Lower lobe of right lung (tissue), 2 donors: ENCODE data around the gene DGLUCY. TPM values are rescaled to one million over a fixed set of nuclear protein-coding genes. Genes with fewer than 3 reads are reported as not detected.

Experiments
- ATAC-seq, 2 donors: fragments of 200-7000 bp; cut with Tn5 transposase; one replicate each; pipeline ENCODE4 v1.9.1; 2020 to 2022; ENCODE audit warnings: mild to moderate bottlenecking in 2 of 2, moderate library complexity in 2 of 2
- DNase-seq: peaks from one replicate; pipeline ENCODE4 v3.0.0-alpha.2; 2020
- H3K27ac ChIP-seq: fragments of 200-600 bp; one replicate; pipeline ENCODE4 v1.8.0; 2022
- H3K27me3 ChIP-seq: fragments of 200-600 bp; one replicate; pipeline ENCODE4 v1.8.0; 2022; ENCODE audit warnings: low read depth
- H3K36me3 ChIP-seq: fragments of 200-600 bp; one replicate; pipeline ENCODE4 v1.8.0; 2022; ENCODE audit warnings: mild to moderate bottlenecking
- H3K4me1 ChIP-seq: fragments of 200-600 bp; one replicate; pipeline ENCODE4 v1.8.0; 2022
- H3K4me3 ChIP-seq: fragments of 200-600 bp; one replicate; pipeline ENCODE4 v1.8.0; 2022; ENCODE audit warnings: mild to moderate bottlenecking
- H3K9me3 ChIP-seq: fragments of 200-600 bp; one replicate; pipeline ENCODE4 v1.8.0; 2022
- intact Hi-C: fragments of 100-400 bp; cut with DNase I; formaldehyde crosslinking; loops from one replicate; pipeline ENCODE4 v1.11.0; 2022
- total RNA-seq: library from RNA; stranded (reverse); fragmentation: NEBNext Ultra II Directional; extraction: Animal tissue kit (Norgen Biotek cat#: 25700); gene quantifications from one replicate; pipeline ENCODE4 v1.2.1, GENCODE V29; 2021
- TF ChIP-seq, protein P1 (sequence below): fragments of 200-600 bp; IDR thresholded peaks from one replicate; pipeline ENCODE4 v1.8.0; 2022; ENCODE audit warnings: antibody characterized with exemption, mild to moderate bottlenecking
- donor health status: DM: no; HTN: yes; CAD: no; lungs with severe emphysema.

DGLUCY gene
- total RNA-seq, 1 donor from 2014 or later: 102 TPM

DNA sequence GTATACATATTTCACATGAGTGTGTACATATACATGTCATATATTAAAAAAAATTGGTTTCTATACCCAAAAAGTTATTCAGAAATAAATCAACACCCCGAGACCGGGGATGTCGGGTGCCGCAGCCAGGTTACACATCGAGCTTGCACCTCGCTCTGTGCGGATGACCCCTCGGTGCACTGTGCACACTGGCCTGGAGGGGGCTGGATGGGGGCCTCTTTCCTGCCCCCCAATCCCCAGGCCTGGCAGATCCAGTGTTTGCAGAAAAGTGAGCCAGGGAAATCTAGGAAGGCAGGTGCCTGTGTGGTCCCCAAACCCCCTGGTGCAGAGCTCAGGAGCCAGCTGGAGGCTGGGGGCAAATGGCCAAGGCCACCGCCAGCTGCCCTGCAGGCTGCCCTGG lies 157.8 kb downstream of the DGLUCY start:
- Histone ChIP-seq H3K4me3 (no peak overlapping the region), H3K9me3 (no peaks in the 10 kb centered on the region), H3K27me3 (no peaks in the 10 kb centered on the region), H3K27ac (no peak overlapping the region), H3K36me3 (peaks cover 31% of the 10 kb centered on the region), H3K4me1 (peaks cover 11% of the 10 kb centered on the region)
- DNase-seq (no peak), ATAC-seq (no peak)
- TF ChIP-seq, protein P1, sequence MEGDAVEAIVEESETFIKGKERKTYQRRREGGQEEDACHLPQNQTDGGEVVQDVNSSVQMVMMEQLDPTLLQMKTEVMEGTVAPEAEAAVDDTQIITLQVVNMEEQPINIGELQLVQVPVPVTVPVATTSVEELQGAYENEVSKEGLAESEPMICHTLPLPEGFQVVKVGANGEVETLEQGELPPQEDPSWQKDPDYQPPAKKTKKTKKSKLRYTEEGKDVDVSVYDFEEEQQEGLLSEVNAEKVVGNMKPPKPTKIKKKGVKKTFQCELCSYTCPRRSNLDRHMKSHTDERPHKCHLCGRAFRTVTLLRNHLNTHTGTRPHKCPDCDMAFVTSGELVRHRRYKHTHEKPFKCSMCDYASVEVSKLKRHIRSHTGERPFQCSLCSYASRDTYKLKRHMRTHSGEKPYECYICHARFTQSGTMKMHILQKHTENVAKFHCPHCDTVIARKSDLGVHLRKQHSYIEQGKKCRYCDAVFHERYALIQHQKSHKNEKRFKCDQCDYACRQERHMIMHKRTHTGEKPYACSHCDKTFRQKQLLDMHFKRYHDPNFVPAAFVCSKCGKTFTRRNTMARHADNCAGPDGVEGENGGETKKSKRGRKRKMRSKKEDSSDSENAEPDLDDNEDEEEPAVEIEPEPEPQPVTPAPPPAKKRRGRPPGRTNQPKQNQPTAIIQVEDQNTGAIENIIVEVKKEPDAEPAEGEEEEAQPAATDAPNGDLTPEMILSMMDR: no peak
- intact Hi-C loops: no loop called here

DNA sequence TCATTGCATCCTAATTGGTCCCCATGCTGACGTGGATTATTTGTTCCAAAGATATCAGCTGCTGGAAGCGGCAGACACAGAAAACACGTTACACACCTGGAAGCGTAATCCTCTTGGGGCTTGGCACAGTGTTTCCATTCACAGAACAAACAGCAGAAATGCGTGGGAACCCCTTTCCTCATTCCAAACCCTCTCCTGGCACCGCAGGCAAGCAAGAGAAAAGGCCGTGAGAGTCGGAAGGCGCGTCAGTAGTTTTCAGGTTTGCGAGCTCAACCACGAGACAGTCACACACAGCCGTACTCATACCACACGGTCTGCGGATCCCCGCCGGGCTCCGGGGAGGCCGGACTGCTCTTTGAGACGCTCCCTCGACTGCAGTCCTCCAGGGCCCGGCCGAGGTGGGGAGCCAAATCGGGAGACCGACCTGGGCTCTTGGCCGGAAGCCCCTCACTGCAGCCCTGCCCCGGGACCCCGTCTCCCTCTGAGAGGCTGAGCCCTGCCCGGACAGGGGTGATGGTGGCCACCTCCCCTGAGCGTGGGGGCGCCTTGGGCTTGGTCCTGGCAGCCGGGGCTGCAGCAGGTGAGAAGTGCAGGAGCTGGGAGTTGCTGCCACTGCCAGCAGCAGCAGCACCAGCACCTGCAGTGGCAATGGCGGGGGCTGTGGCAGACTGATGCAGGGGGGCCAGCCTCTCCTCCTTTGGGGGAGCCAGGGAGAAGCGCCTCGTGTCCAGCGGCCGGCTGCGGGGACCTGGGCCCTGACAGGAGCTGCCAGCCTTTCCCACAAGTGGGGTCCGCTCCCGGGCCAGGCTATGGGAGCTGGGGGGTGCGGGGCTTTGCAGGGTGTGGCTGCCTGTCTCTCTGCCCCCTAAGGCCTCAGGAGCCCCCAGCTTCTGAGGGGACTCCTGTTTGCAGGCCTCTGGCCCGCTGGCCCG lies 158.7 kb downstream of the DGLUCY start:
- Histone ChIP-seq H3K4me3 (no peak overlapping the region), H3K36me3 (peaks cover 41% of the 10 kb centered on the region), H3K4me1 (peaks cover 11% of the 10 kb centered on the region), H3K27me3 (no peaks in the 10 kb centered on the region), H3K9me3 (no peaks in the 10 kb centered on the region), H3K27ac (no peak overlapping the region)
- TF ChIP-seq, protein P1: no peak
- ATAC-seq: peak; percentile 17 to 48
- intact Hi-C loops: no loop called here
- no peak for DNase-seq

DNA sequence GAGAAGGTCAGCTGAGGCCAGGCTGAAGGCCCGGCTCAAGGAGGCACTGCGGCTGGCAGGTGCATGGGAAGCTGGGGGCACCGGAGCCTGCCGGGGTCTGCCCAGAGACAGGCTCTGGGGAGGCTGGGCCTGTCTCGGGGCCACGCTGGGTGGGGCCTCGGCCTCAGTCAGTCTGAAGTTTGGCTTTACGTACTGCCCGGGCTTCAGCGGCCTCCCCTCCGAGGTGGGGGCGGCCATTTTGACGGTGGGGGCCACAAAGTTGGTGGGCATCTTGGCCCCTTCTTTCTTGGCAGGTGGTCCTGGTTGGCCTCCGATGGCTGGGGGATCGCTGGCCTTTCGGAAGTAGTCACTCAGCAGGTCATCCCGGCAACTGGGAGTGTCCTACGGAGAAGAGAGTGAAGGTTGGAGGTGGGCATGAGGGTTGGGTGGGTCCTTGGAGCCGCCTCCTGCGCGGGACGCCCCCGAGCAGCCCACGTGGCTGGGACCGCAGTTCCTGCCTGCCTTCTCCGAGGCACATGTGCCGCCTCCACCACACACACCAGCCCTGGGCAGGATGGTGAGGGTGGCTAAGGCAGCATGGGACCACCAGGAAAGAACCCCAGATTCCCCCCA lies 159.5 kb downstream of the DGLUCY start:
- H3K27ac ChIP-seq: no peak overlapping the region
- H3K27me3 ChIP-seq: no peaks in the 10 kb centered on the region
- intact Hi-C loops: no loop called here
- peaks cover 11% of the 10 kb centered on the region for H3K4me1 ChIP-seq
- peaks cover 49% of the 10 kb centered on the region for H3K36me3 ChIP-seq
- H3K9me3 ChIP-seq: no peaks in the 10 kb centered on the region
- TF ChIP-seq, protein P1: no peak
- H3K4me3 ChIP-seq: no peak overlapping the region
- peak; percentile 39 for DNase-seq
- ATAC-seq: peak in 1 of 2 donors; percentile 5

DNA sequence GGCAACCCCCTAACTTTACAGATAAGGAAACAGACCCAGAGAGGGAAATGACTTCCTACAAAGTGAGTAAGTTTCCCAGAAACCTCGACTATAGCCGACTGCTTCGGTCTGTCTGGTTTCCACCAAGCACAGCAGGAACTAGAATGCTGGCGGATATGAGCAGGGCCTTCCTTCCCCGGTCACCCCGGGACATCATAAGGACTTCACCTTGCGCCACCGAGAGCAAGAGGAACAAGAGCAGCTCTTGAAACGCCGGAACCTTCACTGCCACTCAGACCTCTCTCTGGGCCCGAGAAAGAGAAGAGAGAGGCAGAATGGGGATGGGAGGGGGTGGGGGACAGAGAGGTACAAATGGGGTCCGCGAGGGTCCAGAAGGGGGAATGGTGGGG lies 160.0 kb downstream of the DGLUCY start:
- peaks cover 11% of the 10 kb centered on the region for H3K4me1 ChIP-seq
- no peak overlapping the region for H3K27ac ChIP-seq
- H3K27me3 ChIP-seq: no peaks in the 10 kb centered on the region
- no peak overlapping the region for H3K4me3 ChIP-seq
- peaks cover 54% of the 10 kb centered on the region for H3K36me3 ChIP-seq
- H3K9me3 ChIP-seq: no peaks in the 10 kb centered on the region
- intact Hi-C loops: no loop called here
- DNase-seq (peak; percentile 71), ATAC-seq (peak; percentile 73)
- TF ChIP-seq, protein P1: no peak

DNA sequence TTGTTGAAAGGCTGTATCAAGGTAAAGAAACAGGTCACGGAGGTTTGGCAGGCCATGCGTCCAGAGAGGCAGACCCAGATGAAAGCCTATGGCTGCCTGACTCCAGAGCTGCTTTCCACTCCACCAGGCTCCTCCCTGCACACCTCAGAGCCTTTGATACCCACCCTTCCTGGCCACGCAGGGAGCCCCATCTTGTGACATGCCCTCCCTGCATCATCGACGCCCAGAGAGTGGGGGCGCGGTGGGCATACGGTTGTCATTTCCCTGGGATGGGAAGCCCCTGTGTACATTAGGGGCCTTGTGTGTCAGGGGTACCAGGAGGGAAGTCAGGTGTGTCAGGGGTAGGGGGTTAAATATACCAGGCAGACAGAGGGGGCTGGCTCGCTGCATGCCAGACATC lies 160.9 kb downstream of the DGLUCY start:
- intact Hi-C loops: no loop called here
- Histone ChIP-seq H3K9me3 (no peaks in the 10 kb centered on the region), H3K36me3 (peaks cover 63% of the 10 kb centered on the region), H3K27me3 (no peaks in the 10 kb centered on the region), H3K4me3 (no peak overlapping the region), H3K27ac (no peak overlapping the region), H3K4me1 (peaks cover 3% of the 10 kb centered on the region)
- no peak for ATAC-seq
- peak; percentile 13 for DNase-seq
- TF ChIP-seq, protein P1: no peak

Other genes with a start within 250 kb of the DGLUCY start
- 11.3 TPM for gene RPS6KA5, start 53.4 kb upstream of the DGLUCY start, total RNA-seq
- 3.4 TPM for gene GPR68, start 130.6 kb downstream of the DGLUCY start, total RNA-seq